HG03521 (cell line): ENCODE data around the gene ATP6V1F.

Experiments
- ATAC-seq: cut with Tn5 transposase; IDR thresholded peaks from one replicate; pipeline ENCODE4 v1.9.1; 2021; ENCODE audit warnings: mild to moderate bottlenecking, moderate library complexity; ENCODE audit not compliant: unreplicated experiment

The ATP6V1F gene

DNA sequence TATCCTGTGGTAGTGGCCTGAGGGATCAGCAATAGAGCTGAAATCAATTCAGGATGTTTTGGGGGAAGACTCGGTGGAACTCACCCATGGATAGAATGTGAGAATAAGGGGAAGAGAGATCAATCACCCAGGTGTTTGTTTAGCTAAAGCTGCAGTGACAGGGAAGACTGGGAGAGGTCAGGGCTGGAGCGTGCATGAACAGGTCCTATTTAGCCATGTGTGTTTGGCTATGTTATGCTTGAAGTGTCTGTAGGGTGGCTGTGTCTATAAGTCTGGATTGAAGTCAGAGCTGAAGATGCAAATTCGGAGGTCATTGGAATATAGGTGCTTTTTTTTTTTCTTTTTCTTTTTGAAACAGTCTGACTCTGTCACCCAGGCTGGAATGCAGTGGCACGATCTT is 4.6 kb downstream of the ATP6V1F start:
- no peak for ATAC-seq

DNA sequence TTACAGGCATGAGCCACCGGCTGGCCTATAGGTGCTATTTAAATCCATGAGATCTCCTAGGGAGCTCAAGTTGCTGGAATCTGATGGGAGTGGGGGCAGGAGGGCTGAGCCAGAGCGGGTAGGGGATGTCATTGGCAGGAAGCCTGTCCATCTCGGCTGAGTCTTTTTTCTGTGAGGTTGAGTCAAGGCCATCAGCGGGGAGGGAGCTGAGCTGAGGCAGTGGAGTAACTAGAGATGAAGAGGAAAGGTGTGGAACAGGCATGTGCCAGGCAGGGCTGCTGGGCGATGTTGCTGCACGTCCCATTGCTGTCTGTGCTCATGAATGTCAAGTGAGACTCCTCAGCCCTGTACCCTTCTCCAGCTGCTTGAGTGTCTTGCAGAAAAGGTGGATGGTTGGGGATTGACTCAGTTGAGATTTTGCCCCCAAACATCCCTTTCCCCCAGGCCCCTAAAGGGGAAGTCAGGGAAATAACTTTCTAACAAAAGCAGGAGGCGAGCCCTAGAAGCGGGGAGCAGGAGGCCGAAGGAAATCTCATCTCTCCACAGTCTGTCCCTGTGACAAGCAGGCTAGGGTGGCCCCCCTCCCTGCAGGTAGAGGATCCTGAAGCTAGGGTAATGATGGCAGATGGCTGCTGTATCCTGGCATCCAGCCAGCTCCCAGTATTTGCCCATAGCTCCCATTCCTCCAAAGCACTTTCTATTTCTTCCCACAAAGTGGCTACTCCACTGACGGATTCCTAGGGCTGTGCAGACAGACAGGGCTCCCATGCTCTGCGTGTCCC is 5.4 kb downstream of the ATP6V1F start:
- ATAC-seq: no peak

DNA sequence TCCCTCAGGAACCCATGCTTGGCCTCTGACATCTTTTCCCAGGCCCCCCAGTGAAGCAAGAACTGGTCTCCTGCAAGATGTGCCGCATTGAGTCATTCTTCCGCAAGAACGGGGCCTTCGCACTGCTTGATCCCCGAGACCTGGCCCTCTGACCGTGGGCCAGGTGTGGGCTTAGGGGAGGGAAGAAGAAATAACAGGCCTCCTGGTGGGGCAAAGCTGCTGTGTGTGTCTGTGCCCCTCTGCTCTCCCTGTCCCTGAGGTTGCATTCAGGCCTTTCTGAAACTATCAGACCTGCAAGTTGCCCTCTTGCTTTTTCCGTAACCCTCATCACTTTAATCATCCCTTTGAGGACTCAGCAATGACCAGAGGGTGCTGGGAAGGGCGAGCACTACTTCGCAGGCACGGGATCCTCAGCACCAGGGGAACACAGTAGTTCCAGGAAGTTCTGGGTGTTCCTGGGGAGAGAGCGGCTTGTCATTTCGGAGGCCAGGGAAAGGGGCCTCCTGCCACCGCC is 6.0 kb downstream of the ATP6V1F start:
- ATAC-seq: no peak

DNA sequence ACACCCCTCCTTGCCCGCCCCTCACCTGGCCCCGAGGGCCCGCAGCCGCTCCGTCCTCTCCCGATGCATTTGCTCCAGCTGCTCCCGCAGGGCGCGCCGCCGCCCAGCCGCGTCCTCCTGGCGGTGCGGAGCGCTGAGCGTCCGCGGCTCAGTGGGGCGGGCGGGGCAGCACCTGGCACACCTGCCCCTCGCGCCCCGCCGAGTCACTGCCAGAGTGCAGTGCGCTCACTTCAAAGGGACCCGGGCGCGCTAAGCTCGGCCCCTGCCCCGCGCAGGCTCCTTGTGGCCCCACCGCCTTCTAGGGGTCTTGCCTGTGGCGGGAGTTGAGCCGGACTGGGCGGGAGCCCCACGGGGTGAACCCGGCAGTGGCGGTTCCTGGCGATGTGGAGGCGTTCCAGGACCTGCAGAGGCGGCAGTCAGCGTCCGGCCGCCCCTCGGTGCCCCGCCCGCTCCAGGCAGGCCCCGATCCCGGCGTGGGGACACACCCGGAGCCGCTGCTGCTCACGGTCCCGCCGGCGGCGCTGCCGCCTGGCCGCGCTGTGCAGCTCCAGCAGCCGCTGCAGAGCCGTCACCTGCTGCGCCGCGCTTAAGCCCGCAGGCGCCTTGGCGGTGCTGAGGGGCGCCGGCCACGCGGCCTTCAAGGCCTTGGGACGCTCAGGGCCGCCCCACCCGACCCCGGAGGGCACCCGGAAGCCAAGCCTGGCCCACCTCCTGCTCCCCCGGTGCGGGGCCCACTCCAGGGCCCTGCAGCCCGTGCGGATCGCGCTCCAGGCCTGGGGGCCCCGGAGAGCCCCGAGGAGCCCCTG is 6.7 kb downstream of the ATP6V1F start:
- ATAC-seq: no peak

DNA sequence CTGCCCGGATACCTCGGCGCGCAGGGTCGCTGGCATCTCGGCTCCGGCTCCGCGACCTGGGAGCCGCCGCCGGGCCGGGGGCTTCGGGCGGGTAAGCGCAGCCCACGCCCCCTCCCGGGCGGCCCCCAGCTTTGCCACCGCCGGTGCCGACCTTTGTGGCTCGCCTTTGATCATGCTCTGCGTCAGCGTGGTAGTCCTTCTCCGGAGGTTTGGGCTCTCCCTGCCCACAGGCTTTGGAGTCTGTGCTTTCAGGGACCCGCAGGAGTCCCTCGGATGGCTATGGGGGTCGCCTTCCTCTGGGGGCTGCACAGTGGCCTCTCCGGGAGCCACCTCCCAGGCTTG is 7.3 kb downstream of the ATP6V1F start:
- no peak for ATAC-seq

DNA sequence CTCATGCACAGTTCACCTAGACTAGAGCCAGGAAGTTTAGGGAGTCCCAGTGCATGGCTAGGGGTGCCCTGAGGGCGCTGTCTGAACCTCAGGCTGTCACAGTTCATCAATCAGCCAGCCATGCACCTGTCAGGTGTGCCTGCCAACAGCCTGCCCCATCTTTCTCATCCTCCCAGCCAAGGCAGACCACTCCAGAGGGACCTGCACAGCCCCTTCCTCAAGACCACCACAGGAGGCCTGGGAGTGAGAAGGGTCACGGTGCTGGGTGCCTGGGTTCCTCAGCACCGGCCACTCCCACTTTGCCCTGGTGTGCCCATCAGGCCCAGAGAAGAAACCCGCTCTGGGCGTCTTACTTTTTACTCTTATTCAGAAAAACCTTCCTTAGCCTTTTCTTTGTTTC is 8.4 kb downstream of the ATP6V1F start:
- no peak for ATAC-seq

DNA sequence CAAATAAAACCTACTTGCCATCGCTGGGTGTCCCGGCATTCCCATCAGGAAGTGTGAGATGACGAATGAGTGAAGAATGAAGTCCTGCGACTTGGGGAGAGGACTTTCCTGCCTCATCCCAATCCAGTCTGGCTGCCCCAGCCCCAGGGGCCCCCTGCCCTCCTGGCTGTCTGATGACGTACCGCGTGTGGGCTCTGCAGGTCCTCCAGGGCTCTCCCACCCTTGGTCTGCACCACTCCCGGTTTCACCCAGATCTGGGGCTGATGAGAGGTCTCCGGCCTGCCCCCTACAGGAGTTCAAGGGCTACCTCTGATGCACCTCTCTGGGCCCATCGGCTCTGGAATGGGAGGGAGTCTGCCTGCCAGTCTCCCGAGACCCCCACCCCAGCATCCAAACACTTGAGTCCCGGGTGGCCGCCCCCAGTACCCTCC is 9.8 kb downstream of the ATP6V1F start:
- ATAC-seq: no peak

DNA sequence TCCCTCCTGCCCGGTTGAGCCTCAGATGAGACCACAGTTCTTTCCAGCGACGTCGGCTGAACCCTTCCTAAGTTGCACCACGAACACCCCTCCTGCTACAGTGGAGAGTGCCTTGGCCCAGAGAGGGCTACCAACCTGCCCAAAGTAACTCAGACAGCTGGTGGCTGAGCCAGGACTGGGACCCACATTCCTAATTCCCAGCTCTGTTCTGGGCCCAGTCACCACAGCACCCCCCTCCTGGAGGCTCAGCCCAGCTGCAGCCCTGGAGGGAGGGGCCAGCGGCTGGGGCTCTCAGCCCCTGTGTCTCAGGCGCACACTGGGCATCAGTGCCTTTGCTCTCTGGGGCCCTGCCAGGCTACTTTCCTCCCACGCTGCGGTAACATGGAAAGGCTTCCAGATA is 10.6 kb downstream of the ATP6V1F start:
- no peak for ATAC-seq

DNA sequence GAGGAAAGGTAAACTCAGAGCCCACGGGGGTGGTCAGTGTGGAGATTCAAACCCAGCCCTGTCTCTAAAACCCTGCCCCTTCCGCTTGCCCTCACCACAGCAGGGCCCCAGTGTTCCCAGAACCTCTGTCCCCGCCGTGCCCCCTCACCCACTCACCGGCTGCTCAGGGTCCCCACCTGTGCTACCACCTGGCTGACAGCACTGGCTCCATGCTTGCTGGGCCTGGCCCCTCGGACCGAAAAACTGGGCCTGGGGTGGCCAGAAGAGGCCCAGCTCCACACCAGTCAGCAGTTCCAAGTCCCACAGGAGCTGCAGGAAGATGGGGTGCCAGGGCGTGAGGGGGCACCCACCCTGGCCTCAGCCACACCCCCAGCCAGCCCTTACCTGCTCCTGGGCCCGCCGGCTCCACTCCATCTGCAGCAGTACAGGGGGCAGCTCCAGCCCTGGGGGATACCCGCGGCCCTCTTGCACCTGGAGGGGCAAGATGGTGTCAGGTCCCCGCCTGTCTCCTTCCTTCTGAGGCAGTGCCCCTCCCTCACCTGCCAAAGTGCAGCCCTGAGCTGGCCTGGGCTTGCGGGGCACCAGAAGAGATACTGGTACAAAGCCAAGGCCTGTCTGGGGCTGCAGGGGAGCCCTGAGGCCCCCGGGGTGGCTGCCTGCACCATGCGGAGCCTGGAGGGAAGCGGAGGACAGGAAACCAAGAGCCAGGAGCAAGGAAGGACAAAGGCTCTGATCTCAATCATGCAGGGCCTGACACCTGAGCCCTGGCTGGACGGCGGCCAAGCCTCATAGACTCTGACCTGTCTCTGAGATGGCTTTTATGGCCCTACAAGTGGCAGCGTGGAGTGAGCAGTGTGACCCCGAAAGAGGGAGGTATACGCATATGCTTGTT is 11.7 kb downstream of the ATP6V1F start:
- no peak for ATAC-seq

DNA sequence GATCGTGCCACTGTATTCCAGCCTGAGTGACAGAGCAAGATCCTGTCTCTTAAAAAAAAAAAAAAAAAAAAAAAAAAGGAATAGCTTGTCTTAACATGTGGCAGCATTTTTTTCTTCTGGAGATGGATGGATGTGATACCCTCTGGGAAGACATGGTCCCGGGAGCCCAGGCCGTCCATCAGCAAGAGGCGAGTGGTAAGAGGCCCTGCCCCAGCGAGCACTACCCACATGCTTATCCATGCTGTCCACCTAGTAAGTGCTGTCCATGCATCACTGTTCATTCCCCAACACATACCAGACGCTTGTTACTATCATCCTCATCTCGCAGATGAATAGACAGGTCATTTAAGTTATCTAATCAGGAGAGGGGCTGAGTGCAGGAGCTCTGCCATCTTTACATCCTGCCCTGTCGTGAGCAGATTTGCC is 12.9 kb downstream of the ATP6V1F start:
- ATAC-seq: no peak

DNA sequence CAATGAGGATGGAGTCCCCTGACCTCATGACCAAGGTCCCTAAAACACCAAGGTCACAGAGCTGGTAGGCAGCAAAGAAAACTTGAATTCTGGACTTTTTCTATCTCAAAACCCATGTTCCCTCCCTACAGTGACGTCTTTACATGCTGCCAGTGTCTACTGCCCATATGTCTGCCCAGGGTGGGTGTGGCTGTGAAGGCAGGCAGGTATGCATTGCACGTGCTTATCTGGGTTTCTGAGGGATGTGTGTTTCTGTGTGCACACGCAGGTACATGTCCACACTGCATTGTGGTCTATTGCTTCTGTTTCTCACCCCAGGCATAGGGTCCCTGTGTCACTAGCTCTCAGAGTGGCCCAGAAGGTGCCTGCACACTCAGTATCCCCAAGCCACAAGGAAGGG is 13.5 kb downstream of the ATP6V1F start:
- ATAC-seq: no peak

DNA sequence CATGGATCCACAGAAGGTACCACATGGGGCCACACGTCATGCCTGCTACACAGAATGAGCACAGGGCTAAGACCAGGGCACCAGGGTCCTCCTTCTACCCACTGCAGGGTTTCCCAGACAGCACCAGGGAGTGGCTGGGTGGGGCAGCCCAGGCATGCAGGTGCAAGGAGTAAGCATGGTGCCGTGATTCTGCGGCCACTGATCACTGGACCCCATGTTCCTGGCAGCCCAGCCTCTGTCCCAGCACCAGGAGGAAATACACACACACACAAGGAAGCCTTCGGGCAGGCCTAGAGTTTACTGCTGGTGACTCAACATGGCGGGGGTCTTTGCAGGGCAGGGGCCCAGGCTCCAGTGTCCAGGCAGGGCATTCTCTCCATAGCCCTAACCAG is 13.9 kb downstream of the ATP6V1F start:
- ATAC-seq: no peak

DNA sequence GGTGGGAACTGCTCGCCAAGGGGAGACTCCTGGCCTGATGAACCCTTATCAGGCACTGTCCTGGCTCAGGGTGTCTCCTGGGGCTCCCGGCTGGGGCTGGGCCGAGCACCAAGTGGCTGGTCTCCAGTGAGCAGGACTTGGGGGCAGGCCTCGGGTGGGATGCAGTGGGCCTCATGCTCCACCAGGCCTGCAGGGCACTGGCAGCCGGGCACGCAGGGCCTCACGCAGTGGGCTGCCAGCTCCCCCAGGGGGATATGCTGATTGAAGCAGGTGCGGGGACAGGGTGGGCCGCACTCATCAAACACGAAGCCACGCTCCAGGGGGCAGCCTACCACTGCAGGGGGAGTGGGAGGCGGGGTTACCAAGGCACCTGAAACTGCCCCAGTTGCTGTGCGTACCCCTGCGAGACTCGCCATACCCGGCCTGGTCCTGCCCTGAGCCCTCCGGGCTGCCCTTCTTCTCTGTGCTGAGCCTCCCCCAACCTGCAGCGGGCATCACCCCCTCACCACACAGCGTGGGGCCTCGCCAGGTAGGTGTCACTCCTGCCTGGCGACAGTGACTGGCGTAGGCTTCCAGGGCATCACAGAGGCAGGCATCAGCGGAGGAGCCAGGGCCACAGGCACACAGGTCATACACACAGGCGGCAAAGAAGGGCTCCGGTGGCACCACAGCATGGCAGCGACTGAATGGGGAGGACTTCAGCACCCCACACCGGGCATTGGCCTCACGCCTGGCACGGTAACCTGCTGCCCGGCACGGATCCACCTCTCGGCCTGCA is 14.5 kb downstream of the ATP6V1F start:
- ATAC-seq: no peak

DNA sequence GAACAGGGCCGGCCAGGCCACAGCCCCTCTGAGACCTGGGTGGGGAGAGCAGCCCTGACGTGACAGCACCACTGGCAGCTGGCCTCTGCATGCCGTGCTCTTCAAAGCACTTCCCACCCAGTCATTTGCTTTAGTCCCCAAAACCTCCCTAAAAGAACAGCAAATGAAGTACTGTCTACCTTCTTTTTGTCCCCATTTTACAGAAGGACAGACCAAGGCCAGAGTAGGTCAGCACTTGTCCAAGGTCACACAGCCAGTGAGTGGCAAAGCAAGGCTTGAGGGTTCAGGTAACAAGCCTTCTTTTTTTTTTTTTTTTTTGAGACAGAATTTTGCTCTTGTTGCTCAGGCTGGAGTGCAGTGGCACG is 15.1 kb downstream of the ATP6V1F start:
- no peak for ATAC-seq

DNA sequence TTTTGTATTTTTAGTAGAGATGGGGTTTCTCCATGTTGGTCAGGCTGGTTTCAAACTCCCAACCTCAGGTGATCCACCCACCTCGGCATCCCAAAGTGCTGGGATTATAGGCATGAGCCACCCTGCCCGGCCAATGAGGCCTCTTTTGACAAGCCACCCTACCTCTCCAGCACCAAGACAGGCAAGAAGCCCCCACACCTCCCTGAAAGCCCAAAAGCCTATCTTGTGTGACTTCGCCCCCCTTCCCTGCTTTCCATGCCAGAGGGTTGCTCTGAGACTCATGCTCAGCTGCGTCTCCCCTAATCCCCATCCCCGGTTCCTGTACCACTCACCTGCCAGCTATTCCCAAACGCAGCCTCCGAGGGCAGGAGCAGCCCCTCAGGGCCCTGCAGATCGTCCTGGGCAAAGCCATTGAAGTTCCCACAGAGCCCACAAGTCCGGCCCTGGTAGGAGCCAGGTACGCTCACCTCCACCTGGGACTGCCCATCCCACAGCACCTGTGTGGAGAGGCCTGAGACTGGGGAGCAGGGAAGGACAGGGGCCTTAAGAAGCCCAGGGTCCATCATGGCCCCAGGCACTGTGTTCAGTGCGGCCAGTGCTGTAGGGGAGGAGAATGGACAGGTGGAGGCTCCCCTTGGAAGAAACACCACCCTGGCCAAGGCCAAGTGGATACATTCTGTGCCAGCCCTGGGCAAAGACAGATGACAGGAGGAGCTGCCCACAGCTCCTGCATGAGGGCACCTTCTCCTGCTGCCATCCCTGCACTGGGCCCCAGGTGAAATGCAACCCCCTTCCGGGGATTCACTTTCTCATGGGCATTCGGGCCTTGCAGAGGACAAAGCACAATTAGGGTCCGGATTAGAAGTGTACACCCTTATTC is 15.8 kb downstream of the ATP6V1F start:
- ATAC-seq: no peak

DNA sequence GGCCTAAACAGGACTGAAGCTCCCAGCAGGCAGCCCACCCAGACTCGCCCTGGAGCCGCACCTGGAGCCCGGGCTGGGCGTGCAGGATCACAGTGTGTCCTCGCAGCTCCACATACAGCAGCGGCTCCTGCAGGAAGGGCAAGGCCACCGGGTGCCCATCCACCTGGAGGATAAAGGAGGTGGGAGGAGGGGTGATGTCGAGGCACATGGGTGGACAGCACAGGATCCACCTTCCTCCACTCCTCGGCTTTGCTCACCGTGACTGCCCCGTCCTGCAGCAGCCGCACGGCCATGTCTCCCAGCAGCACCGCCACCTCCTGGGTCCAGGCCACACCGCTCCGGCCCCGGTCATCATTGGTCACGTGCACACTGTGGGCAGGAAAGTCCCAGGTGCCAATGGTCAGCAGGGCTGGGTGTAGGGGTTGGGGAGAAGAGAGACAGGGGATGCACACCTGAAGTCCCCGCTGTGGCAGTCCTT is 16.8 kb downstream of the ATP6V1F start:
- ATAC-seq: no peak

DNA sequence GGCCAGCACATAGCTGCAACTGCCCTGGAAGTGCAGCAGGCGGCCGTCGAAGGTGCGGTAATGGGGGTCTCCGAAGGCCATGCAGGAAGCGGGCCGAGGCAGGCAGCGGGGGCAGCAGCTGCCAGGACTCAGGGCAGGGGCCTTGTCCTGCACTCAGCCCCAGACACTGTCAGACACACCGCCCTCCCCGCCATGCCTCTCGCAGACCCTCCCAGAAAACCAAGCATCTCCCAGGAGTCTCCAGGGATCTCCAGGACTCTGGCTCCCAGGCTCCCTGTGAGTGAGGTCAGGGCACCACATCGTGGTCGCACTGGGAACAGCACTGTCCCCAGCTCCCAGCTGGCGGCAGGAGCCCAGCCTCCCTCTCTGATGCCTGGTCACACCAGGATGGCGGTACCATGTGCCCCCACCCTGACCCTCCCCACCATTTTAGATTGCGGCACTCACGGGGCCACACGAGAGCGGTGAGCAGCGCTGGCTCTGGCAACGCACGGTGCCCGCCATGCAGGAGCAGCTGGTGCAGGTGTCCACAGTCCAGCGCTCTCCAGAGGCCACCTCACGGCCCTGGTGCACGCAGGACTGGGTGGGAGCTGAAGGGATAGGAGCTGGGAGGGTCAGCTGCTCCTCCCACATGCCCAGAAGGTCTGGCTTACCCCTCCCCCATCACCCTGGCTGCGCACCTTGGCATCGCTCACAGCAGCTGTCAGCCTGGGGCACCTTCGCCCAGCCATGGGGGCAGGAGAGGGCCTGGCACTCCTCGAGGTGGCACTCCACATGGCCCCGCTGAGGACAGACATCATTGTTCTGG is 17.5 kb downstream of the ATP6V1F start:
- no peak for ATAC-seq

DNA sequence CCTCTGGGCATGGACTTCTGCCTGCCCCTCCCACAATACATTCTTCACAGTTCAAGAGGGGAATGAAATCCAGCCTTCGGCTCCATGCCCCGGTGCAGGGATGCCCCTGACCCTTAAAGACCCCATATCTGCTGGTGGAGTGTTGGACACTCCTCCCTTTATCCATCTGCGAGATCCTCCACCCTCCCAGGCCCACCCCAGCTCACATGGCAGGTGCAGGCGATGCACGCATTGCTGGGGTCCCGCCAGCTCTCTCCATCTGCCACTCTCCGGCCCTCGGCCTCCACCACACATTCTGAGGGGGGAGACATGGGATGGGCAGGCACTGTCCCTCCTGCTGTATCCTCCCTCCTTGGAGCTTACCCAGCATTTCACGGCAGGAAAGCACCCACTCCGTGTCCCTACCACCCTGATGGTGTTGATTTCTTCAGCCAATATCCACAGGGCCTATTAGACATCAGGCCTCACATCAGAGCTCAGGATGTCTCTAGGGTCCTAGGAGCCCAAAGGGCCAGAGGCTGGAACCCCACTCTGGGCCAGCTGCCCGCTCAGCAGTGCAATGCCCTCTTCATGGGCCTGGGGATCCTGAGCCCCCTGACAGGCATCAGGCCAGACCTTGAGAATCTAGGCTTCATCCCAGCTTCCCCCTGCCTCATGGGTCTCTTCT is 18.3 kb downstream of the ATP6V1F start:
- ATAC-seq: no peak
